Activated CD8-positive, alpha-beta memory T cell treated with anti-CD3 and anti-CD28 coated beads for 36 hours (primary cell): ENCODE data around the gene MAN1B1. TPM values are rescaled to one million over a fixed set of nuclear protein-coding genes. Genes with fewer than 3 reads are reported as not detected.

ENCODE experiments used
- CTCF ChIA-PET: fragments of 350-600 bp; sonication (Branson Sonifier 250); formaldehyde crosslinking; loops from one replicate; lab custom pipeline; 2021; ENCODE audit warnings: antibody characterized with exemption; lab: Charles Lee
- POLR2A ChIA-PET: fragments of 350-600 bp; sonication (Branson Sonifier 250); formaldehyde crosslinking; loops from one replicate; lab custom pipeline; 2021; ENCODE audit warnings: antibody characterized with exemption; lab: Charles Lee
- total RNA-seq, 2 experiments: library from RNA; stranded (reverse); gene quantifications; one replicate each; pipeline ENCODE4 v1.2.3, GENCODE V29; 2021

The MAN1B1 gene
- total RNA-seq, 2 experiments from 2014 or later: 30.0 to 34.1 TPM

GRCh38 chr9:137075275-137075775 lies 11.5 kb upstream of the MAN1B1 start:
- POLR2A ChIA-PET: no interaction called here

GRCh38 chr9:137076636-137077009 lies 10.2 kb upstream of the MAN1B1 start:
- ChIA-PET POLR2A (interaction anchor here (0.8 kb wide), 1 partner anchor 166 kb away, joined by 3 read pairs; no protein-coding TSS in a partner anchor), CTCF (interaction anchor here (0.9 to 4.2 kb wide), 4 partner anchors 10 to 48 kb away, joined by 3 to 23 read pairs (median 4); no protein-coding TSS in a partner anchor)

More at GRCh38 chr9:137075275-137075775, 11.5 kb upstream of the MAN1B1 start:
- CTCF ChIA-PET: interaction anchor here (0.7 to 4.2 kb wide), 3 partner anchors 9 to 14 kb away, joined by 3 to 23 read pairs (median 3); no protein-coding TSS in a partner anchor

GRCh38 chr9:137077010-137077747 lies 9.6 kb upstream of the MAN1B1 start, which contains the start of gene UAP1L1:
UAP1L1 (plus strand) TSS chr9:137077517; CDS start chr9:137077533, 16 bp downstream.
- POLR2A ChIA-PET: interaction anchor here (0.8 to 1.1 kb wide), 2 partner anchors 10 to 165 kb away, joined by 3 read pairs; partner anchors contain the start of gene MAN1B1
- CTCF ChIA-PET: interaction anchor here (0.9 to 4.2 kb wide), 5 partner anchors 11 to 48 kb away, joined by 3 to 23 read pairs (median 4); no protein-coding TSS in a partner anchor

GRCh38 chr9:137077758-137078693 lies 8.8 kb upstream of the MAN1B1 start:
- ChIA-PET POLR2A (interaction anchor here (1.1 kb wide), 1 partner anchor 9 kb away, joined by 3 read pairs; the partner anchor contains the start of gene MAN1B1), CTCF (interaction anchor here (1.2 to 4.2 kb wide), 3 partner anchors 11 to 43 kb away, joined by 3 to 23 read pairs (median 5); no protein-coding TSS in a partner anchor)

- POLR2A ChIA-PET: no interaction called here
- CTCF ChIA-PET: interaction anchor here (4.2 kb wide), 1 partner anchor 12 kb away, joined by 23 read pairs; no protein-coding TSS in a partner anchor
Measured at GRCh38 chr9:137078701-137079400, 7.9 kb upstream of the MAN1B1 start.

GRCh38 chr9:137079401-137079787 lies 7.4 kb upstream of the MAN1B1 start:
- ChIA-PET POLR2A (no interaction called here), CTCF (interaction anchor here (1.0 kb wide), 1 partner anchor 11 kb away, joined by 3 read pairs; no protein-coding TSS in a partner anchor)

GRCh38 chr9:137080260-137081122 lies 6.3 kb upstream of the MAN1B1 start:
- ChIA-PET POLR2A (no interaction called here), CTCF (interaction anchor here (1.0 kb wide), 1 partner anchor 12 kb away, joined by 3 read pairs; no protein-coding TSS in a partner anchor)

- POLR2A ChIA-PET: interaction anchor here (1.0 kb wide), 1 partner anchor 12 kb away, joined by 4 read pairs; the partner anchor contains the start of gene SAPCD2
- CTCF ChIA-PET: interaction anchor here (8.4 kb wide), 1 partner anchor 15 kb away, joined by 72 read pairs; the partner anchor contains the start of gene SAPCD2
Measured at GRCh38 chr9:137082222-137082924, 4.4 kb upstream of the MAN1B1 start.

GRCh38 chr9:137082925-137083290 lies 3.9 kb upstream of the MAN1B1 start:
- CTCF ChIA-PET: interaction anchor here (8.4 kb wide), 1 partner anchor 15 kb away, joined by 72 read pairs; the partner anchor contains the start of gene SAPCD2
- POLR2A ChIA-PET: no interaction called here

- POLR2A ChIA-PET: no interaction called here
- CTCF ChIA-PET: interaction anchor here (8.4 kb wide), 1 partner anchor 16 kb away, joined by 72 read pairs; the partner anchor contains the start of gene SAPCD2
Measured at GRCh38 chr9:137083394-137084004, 3.3 kb upstream of the MAN1B1 start.

GRCh38 chr9:137084526-137084925 lies 2.3 kb upstream of the MAN1B1 start:
- POLR2A ChIA-PET: interaction anchor here (0.6 to 2.7 kb wide), 3 partner anchors 10 to 540 kb away, joined by 3 to 28 read pairs (median 5); partner anchors contain the start of gene SAPCD2
- CTCF ChIA-PET: interaction anchor here (0.6 to 8.4 kb wide), 5 partner anchors 11 to 202 kb away, joined by 3 to 72 read pairs (median 4); partner anchors contain the start of gene SAPCD2

GRCh38 chr9:137085920-137086530 lies 760 bp upstream of the MAN1B1 start:
- ChIA-PET POLR2A (interaction anchor here (0.6 to 2.7 kb wide), 14 partner anchors 10 to 519 kb away, joined by 3 to 33 read pairs (median 4); partner anchors contain the start of genes ABCA2, ARRDC1, DPP7 and RNF208), CTCF (interaction anchor here (0.7 to 8.4 kb wide), 8 partner anchors 10 to 194 kb away, joined by 3 to 72 read pairs (median 6); partner anchors contain the start of genes SAPCD2 and TUBB4B)

GRCh38 chr9:137087409-137087925 lies 682 bp downstream of the MAN1B1 start:
- POLR2A ChIA-PET: interaction anchor here (0.6 to 2.7 kb wide), 9 partner anchors 9 to 360 kb away, joined by 3 to 33 read pairs (median 4); partner anchors contain the start of genes RABL6, RNF208, TUBB4B and UAP1L1
- CTCF ChIA-PET: interaction anchor here (0.5 to 8.4 kb wide), 5 partner anchors 9 to 421 kb away, joined by 3 to 72 read pairs (median 7); partner anchors contain the start of gene SAPCD2

GRCh38 chr9:137088121-137088520 lies 1.3 kb downstream of the MAN1B1 start:
- CTCF ChIA-PET: interaction anchor here (0.5 to 8.4 kb wide), 3 partner anchors 21 to 421 kb away, joined by 3 to 72 read pairs (median 3); partner anchors contain the start of gene SAPCD2
- POLR2A ChIA-PET: interaction anchor here (0.6 to 1.5 kb wide), 4 partner anchors 21 to 331 kb away, joined by 3 to 4 read pairs (median 4); partner anchors contain the start of gene RABL6
